HG02852 (cell line): ENCODE data around the gene FSCN2.
"Not testable (repeated sequence)": the region's sequence is repeated elsewhere in the genome, so short reads cannot be mapped to it uniquely, and the experiment has no call there.

Experiments
- ATAC-seq: cut with Tn5 transposase; IDR thresholded peaks from one replicate; pipeline ENCODE4 v1.9.1; 2021; ENCODE audit warnings: mild to moderate bottlenecking, moderate library complexity; ENCODE audit not compliant: unreplicated experiment

The FSCN2 gene

DNA sequence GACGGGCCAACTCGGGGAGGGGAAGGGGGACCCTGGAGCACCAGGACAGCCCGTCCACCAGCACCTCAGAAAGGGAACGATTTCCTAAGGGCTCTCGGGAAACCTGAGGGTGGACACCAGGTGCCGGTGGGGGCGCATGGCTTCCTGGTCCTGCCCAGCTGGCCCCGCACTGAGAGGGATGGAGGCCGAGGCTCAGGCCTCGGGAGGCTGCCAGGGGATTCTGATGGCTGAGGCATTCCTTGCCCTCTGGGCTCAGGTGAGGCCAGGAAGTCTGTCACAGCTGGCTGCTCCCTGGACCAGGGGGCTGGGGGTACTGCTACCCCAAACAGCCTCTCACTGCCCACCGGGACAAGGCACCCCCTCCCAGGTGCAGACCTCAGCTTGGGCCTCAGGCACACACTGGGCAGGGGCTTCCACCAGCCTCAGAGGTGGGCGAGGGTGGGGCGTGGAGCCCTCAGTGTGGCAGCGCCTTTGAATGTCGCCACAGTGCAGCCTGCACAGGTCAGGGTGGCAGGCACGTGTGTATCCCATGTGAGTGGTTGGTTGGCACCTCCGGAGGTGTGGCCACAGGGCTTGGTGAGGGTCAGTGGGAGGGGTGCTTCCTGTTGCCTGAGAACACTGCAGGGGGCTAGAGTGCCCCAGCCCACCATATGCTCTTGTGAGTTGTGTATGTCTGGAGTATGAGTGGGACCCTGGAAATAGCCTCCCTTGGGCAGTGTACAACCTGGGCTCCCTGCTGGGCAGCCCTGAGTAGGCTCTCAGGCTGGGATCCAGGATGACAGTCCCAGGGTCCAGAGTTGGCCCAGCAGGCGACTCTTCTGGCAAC lies 3.9 kb upstream of the FSCN2 start:
- ATAC-seq, result no peak

DNA sequence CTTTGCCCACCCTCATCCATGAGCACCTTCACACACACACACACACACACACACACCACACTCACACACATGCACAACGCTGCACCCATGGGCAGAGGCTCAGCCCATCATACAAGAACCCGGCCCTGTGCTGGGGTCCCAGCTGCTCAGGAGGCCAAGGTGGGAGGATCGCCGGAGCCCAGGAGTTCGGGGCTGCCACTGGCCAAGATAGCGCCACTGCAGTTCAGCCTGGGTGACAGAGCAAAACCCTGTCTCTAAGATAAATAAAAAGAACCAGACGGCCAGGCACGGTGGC lies 3.4 kb upstream of the FSCN2 start:
- no peak for ATAC-seq

- ATAC-seq, result no peak
Observed at GRCh38 chr17:81526662-81527571, 1.3 kb upstream of the FSCN2 start.

DNA sequence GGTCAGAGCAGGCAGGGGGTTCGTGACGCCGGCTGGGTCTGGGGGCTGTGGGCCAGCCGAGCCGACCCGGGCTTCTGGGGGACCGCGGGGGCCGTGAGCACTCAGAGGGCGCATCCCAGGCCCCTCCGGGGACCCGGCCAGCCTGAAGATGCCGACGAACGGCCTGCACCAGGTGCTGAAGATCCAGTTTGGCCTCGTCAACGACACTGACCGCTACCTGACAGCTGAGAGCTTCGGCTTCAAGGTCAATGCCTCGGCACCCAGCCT lies 140 bp downstream of the FSCN2 start:
- ATAC-seq, result no peak

DNA sequence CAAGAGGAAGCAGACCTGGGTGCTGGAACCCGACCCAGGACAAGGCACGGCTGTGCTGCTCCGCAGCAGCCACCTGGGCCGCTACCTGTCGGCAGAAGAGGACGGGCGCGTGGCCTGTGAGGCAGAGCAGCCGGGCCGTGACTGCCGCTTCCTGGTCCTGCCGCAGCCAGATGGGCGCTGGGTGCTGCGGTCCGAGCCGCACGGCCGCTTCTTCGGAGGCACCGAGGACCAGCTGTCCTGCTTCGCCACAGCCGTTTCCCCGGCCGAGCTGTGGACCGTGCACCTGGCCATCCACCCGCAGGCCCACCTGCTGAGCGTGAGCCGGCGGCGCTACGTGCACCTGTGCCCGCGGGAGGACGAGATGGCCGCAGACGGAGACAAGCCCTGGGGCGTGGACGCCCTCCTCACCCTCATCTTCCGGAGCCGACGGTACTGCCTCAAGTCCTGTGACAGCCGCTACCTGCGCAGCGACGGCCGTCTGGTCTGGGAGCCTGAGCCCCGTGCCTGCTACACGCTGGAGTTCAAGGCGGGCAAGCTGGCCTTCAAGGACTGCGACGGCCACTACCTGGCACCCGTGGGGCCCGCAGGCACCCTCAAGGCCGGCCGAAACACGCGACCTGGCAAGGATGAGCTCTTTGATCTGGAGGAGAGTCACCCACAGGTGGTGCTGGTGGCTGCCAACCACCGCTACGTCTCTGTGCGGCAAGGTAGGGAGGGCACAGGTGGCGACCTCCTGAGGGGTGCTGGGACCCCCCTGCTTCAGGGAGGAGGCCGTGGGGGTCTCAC lies 667 bp downstream of the FSCN2 start:
- ATAC-seq, result no peak

DNA sequence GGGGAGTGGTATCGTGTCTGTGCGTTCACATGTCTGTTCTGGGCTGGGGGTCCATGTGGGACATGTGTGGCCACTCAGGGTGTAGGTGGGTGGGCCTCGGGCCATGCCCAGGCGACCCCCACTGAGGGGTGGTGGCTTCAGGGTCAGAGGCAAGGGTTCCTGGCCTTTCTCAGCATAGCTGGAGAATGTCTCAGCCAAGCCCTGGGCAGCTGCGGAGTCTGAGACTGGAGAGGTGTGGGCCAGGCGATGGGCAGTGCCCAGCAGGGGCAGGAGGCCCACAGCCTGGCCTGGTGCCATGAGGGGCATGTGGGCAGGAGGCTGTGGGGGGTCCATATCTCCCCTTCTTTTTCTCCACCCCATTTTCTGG lies 1.2 kb downstream of the FSCN2 start:
- no peak for ATAC-seq

GRCh38 chr17:81531013-81531412 lies 2.8 kb downstream of the FSCN2 start:
- not testable (repeated sequence) for ATAC-seq

- ATAC-seq, result not testable (repeated sequence)
Observed at GRCh38 chr17:81531998-81532404, 3.8 kb downstream of the FSCN2 start.

DNA sequence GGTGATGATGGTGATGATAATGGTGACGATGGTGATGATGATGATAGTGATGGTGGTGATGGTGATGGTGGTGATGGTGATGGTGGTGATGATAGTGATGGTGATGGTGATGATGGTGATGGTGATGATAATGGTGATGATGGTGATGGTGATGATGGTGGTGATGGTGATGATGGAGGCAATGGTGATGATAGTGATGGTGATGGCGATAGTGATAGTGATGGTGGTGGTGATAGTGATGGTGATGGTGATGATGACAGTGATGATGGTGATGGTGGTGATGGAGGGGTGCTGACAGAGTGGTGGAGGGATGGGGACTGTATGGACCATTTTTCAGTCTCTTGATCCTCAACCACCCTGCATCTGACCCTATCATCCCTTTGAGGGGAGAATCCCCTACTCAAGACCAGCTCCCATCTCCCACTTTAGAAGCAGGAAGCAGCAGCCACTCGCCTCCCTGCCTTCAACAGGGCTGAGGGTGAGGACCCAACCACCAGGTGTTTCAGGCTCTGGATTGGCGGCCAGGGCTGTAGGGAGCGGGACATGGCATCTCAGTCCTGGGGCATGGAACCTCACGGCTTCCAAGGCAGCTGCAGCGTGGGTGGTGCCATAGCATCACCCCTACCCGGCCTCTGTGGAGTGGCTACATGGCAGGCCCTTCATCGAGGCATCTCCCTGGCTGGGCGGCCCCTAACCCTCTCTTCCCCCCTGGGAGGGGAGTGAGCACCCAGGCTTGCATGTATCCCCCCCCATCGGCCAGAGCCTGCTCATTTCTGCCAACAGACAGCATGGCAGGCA lies 4.5 kb downstream of the FSCN2 start:
- ATAC-seq, result no peak

GRCh38 chr17:81533339-81534141 lies 5.4 kb downstream of the FSCN2 start:
- no peak for ATAC-seq

- no peak for ATAC-seq
Observed at GRCh38 chr17:81534157-81535006, 6.2 kb downstream of the FSCN2 start.

GRCh38 chr17:81535007-81535328 lies 6.8 kb downstream of the FSCN2 start:
- no peak for ATAC-seq

- ATAC-seq, result no peak
Observed at GRCh38 chr17:81535480-81536298, 7.5 kb downstream of the FSCN2 start.

- no peak for ATAC-seq
Observed at GRCh38 chr17:81536299-81537290, 8.4 kb downstream of the FSCN2 start.

DNA sequence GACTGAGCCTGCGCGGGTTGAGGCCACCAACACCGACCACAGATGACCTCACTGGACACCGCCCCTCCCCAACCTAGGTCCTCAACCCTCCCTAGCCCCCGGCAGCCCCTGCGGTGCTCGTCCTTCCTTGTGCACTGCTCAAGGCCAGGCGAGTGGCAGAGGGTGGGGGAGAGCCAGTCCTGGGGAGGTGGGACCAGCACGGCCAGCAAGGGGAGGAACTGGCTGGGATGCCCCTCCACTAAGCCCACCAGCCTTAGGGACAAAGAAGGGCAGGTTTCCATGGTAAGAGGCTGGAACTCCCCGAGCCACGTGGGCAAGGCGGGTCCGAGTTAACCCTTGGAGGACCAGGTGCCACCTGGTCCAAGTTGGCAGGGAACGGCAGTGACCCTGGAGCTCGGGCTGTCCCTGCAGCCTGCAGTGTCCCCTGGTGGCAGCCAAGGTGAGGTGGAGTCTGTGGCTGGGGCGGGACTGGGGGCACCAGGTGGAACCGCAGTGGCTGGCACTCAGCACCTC lies 9.2 kb downstream of the FSCN2 start:
- ATAC-seq, result no peak

GRCh38 chr17:81537856-81538555 lies 9.8 kb downstream of the FSCN2 start:
- no peak for ATAC-seq
